PFSK-1 (cell line): ENCODE results near the gene SLC16A4.

Source experiments
- POLR2AphosphoS5 ChIP-seq: IDR thresholded peaks from 2 replicates; pipeline ENCODE4 v1.6.1; 2012; ENCODE audit warnings: low read depth, mild to moderate bottlenecking, control low read depth, low read length, moderate library complexity
- SIN3A ChIP-seq: IDR thresholded peaks from 2 replicates; pipeline ENCODE4 v1.6.1; 2012; ENCODE audit warnings: mild to moderate bottlenecking, low read length, moderate library complexity, borderline replicate concordance; ENCODE audit not compliant: insufficient read depth
- TAF1 ChIP-seq: IDR thresholded peaks from 2 replicates; pipeline ENCODE4 v1.6.1; 2012; ENCODE audit warnings: low read length, control low read depth, borderline replicate concordance; ENCODE audit not compliant: insufficient read depth
- TF ChIP-seq, protein P1 (sequence below), 2 experiments: IDR thresholded peaks; 2 replicates each; pipeline versions ENCODE4 v1.6.1 to v1.8.0; 2011 to 2012; ENCODE audit warnings: low read depth in 2 of 2, low read length in 2 of 2, control low read depth in 1 of 2, inconsistent platforms in 1 of 2, mild to moderate bottlenecking in 1 of 2, moderate library complexity in 1 of 2; ENCODE audit not compliant: insufficient read depth in 1 of 2

DNA sequence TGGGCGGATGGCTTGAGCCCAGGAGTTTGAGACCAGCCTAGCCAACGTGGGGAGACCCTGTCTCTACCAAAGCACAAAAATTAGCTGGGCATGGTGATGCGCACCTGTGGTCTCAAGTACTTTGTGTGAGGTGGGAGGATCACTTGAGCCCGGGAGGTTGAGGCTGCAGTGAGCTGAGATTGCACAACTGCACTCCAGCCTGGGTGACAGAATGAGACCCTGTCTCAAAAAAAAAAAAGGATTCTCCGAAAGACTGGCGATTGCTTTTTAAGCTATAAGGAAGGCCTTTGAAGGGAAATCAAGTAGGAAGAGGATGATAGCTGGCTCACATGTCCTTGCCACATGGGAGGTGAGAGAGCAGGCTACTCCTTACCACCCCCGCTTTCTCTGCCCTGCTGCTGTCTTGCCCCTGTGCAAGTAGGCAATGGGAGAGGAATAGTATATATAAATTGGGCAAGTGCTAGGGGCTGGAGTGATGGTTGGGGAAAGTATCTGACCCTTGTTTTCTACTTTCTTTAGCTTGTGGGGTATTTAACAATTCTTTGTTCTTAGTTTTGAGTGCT lies 20.4 kb upstream of the SLC16A4 start:
- no peak for TF ChIP-seq TAF1
- TF ChIP-seq, protein P1, sequence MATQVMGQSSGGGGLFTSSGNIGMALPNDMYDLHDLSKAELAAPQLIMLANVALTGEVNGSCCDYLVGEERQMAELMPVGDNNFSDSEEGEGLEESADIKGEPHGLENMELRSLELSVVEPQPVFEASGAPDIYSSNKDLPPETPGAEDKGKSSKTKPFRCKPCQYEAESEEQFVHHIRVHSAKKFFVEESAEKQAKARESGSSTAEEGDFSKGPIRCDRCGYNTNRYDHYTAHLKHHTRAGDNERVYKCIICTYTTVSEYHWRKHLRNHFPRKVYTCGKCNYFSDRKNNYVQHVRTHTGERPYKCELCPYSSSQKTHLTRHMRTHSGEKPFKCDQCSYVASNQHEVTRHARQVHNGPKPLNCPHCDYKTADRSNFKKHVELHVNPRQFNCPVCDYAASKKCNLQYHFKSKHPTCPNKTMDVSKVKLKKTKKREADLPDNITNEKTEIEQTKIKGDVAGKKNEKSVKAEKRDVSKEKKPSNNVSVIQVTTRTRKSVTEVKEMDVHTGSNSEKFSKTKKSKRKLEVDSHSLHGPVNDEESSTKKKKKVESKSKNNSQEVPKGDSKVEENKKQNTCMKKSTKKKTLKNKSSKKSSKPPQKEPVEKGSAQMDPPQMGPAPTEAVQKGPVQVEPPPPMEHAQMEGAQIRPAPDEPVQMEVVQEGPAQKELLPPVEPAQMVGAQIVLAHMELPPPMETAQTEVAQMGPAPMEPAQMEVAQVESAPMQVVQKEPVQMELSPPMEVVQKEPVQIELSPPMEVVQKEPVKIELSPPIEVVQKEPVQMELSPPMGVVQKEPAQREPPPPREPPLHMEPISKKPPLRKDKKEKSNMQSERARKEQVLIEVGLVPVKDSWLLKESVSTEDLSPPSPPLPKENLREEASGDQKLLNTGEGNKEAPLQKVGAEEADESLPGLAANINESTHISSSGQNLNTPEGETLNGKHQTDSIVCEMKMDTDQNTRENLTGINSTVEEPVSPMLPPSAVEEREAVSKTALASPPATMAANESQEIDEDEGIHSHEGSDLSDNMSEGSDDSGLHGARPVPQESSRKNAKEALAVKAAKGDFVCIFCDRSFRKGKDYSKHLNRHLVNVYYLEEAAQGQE (IDR thresholded peaks at IDR 0.05; ENCODE audit: insufficient read depth in 1 of 2, low read depth in 2 of 2, low read length in 2 of 2) = no peak
- TF ChIP-seq SIN3A = no peak
- TF ChIP-seq POLR2AphosphoS5 = no peak
